Peyer's patch (tissue), 4 donors: ENCODE measurements around the gene ZBTB20. TPM values are rescaled to one million over a fixed set of nuclear protein-coding genes. Genes with fewer than 3 reads are reported as not detected.

Source experiments
- DNase-seq, 3 donors: peaks; one replicate each; pipeline ENCODE4 v3.0.0-alpha.2; 2017 to 2019
- H3K27ac ChIP-seq, 4 donors: fragments of 200-600 bp; sonication (generic); one replicate each; pipeline ENCODE4 v1.5.1; 2016 to 2019
- H3K27me3 ChIP-seq, 2 donors: fragments of 200-600 bp; sonication (generic); one replicate each; pipeline ENCODE4 v1.5.1; 2019
- H3K36me3 ChIP-seq, 3 donors: fragments of 200-600 bp; sonication (generic); one replicate each; pipeline ENCODE4 v1.5.1; 2016 to 2019
- H3K4me1 ChIP-seq, 4 donors: fragments of 200-600 bp; sonication (generic); one replicate each; pipeline ENCODE4 v1.5.1; 2016 to 2019
- H3K4me3 ChIP-seq, 4 donors: fragments of 200-600 bp; sonication (generic); 1 replicate in 3 of 4; 2 replicates in 1 of 4; pipeline ENCODE4 v1.5.1; 2016 to 2019; ENCODE audit warnings: mild to moderate bottlenecking in 1 of 4
- H3K9me3 ChIP-seq, 4 donors: fragments of 200-600 bp; sonication (generic); one replicate each; pipeline ENCODE4 v1.5.1; 2016 to 2019; ENCODE audit warnings: mild to moderate bottlenecking in 1 of 4
- POLR2A ChIP-seq, 2 donors: fragments of 450-650 bp; IDR thresholded peaks; one replicate each; pipeline ENCODE4 v1.5.1; 2017; ENCODE audit warnings: antibody characterized with exemption in 2 of 2, mild to moderate bottlenecking in 2 of 2, moderate library complexity in 2 of 2
- total RNA-seq, 4 donors: library from RNA; depleted of rRNA; stranded (reverse); fragments of >200 nt; gene quantifications; one replicate each; pipeline ENCODE4 v1.1.0, GENCODE V29; 2016
- TF ChIP-seq, protein P1 (sequence below), 6 experiments: fragments of 450-650 bp in 4 of 6; fragments of 200-600 bp in 2 of 6; sonication (generic) in 1 of 6; IDR thresholded peaks; one replicate each; pipeline ENCODE4 v1.5.1; 2017 to 2019; ENCODE audit warnings: antibody characterized with exemption in 6 of 6, mild to moderate bottlenecking in 3 of 6, moderate library complexity in 1 of 6

The ZBTB20 gene
- total RNA-seq, 4 donors from 2014 or later = 19.6 to 135 (median 57.2) TPM

GRCh38 chr3:114484919-114485318, 662.2 kb downstream of the ZBTB20 start:
- TF ChIP-seq, protein P1, sequence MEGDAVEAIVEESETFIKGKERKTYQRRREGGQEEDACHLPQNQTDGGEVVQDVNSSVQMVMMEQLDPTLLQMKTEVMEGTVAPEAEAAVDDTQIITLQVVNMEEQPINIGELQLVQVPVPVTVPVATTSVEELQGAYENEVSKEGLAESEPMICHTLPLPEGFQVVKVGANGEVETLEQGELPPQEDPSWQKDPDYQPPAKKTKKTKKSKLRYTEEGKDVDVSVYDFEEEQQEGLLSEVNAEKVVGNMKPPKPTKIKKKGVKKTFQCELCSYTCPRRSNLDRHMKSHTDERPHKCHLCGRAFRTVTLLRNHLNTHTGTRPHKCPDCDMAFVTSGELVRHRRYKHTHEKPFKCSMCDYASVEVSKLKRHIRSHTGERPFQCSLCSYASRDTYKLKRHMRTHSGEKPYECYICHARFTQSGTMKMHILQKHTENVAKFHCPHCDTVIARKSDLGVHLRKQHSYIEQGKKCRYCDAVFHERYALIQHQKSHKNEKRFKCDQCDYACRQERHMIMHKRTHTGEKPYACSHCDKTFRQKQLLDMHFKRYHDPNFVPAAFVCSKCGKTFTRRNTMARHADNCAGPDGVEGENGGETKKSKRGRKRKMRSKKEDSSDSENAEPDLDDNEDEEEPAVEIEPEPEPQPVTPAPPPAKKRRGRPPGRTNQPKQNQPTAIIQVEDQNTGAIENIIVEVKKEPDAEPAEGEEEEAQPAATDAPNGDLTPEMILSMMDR (IDR thresholded peaks at IDR 0.05) = no peak
- no peak for TF ChIP-seq POLR2A (IDR thresholded peaks at IDR 0.05)
- no peak for DNase-seq
- H3K4me1 ChIP-seq = no peaks in the 10 kb centered on the region
- H3K9me3 ChIP-seq = no peaks in the 10 kb centered on the region
- no peak overlapping the region for H3K4me3 ChIP-seq
- H3K27me3 ChIP-seq = no peaks in the 10 kb centered on the region
- no peak overlapping the region for H3K27ac ChIP-seq
- H3K36me3 ChIP-seq = no peaks in the 10 kb centered on the region

- Histone ChIP-seq H3K4me1 (no peaks in the 10 kb centered on the region), H3K27ac (no peak overlapping the region), H3K27me3 (no peaks in the 10 kb centered on the region), H3K36me3 (no peaks in the 10 kb centered on the region), H3K9me3 (no peaks in the 10 kb centered on the region), H3K4me3 (no peak overlapping the region)
- no peak for DNase-seq
- TF ChIP-seq, protein P1 (IDR thresholded peaks at IDR 0.05) = no peak
- TF ChIP-seq POLR2A (IDR thresholded peaks at IDR 0.05) = no peak
Measured at GRCh38 chr3:114481113-114481512, 666.0 kb downstream of the ZBTB20 start.

- no peaks in the 10 kb centered on the region for H3K9me3 ChIP-seq
- TF ChIP-seq POLR2A (IDR thresholded peaks at IDR 0.05) = no peak
- TF ChIP-seq, protein P1 (IDR thresholded peaks at IDR 0.05) = no peak
Measured at GRCh38 chr3:114480442-114480841, 666.6 kb downstream of the ZBTB20 start.

GRCh38 chr3:114478801-114479200, 668.3 kb downstream of the ZBTB20 start:
- H3K27me3 ChIP-seq = no peaks in the 10 kb centered on the region
- no peaks in the 10 kb centered on the region for H3K36me3 ChIP-seq
- no peaks in the 10 kb centered on the region for H3K9me3 ChIP-seq
- peaks cover 0 to 4% (median 0%) of the 10 kb centered on the region in 4 donors for H3K4me1 ChIP-seq
- no peak for DNase-seq
- no peak overlapping the region for H3K27ac ChIP-seq
- no peak overlapping the region for H3K4me3 ChIP-seq
- TF ChIP-seq POLR2A (IDR thresholded peaks at IDR 0.05) = no peak
- TF ChIP-seq, protein P1 (IDR thresholded peaks at IDR 0.05) = no peak

More at GRCh38 chr3:114480442-114480841, 666.6 kb downstream of the ZBTB20 start:
- H3K27ac ChIP-seq = no peak overlapping the region
- no peaks in the 10 kb centered on the region for H3K4me1 ChIP-seq
- no peak overlapping the region for H3K4me3 ChIP-seq
- H3K36me3 ChIP-seq = no peaks in the 10 kb centered on the region
- no peaks in the 10 kb centered on the region for H3K27me3 ChIP-seq
- DNase-seq = no peak

GRCh38 chr3:114476511-114476910, 670.6 kb downstream of the ZBTB20 start:
- H3K9me3 ChIP-seq = no peaks in the 10 kb centered on the region
- no peak for DNase-seq
- peaks cover 0 to 4% (median 0%) of the 10 kb centered on the region in 4 donors for H3K4me1 ChIP-seq
- no peak for TF ChIP-seq POLR2A (IDR thresholded peaks at IDR 0.05)
- TF ChIP-seq, protein P1 (IDR thresholded peaks at IDR 0.05) = no peak
- H3K27me3 ChIP-seq = no peaks in the 10 kb centered on the region
- no peaks in the 10 kb centered on the region for H3K36me3 ChIP-seq
- no peak overlapping the region for H3K27ac ChIP-seq
- no peak overlapping the region for H3K4me3 ChIP-seq

GRCh38 chr3:114471478-114471877, 675.6 kb downstream of the ZBTB20 start:
- H3K4me3 ChIP-seq = no peak overlapping the region
- no peaks in the 10 kb centered on the region for H3K36me3 ChIP-seq
- no peak overlapping the region for H3K27ac ChIP-seq
- no peaks in the 10 kb centered on the region for H3K27me3 ChIP-seq
- no peaks in the 10 kb centered on the region for H3K9me3 ChIP-seq
- H3K4me1 ChIP-seq = peaks cover 0 to 7% (median 0%) of the 10 kb centered on the region in 4 donors
- DNase-seq = no peak
- TF ChIP-seq POLR2A (IDR thresholded peaks at IDR 0.05) = no peak
